Cardiac septum (tissue), 1 donor: ENCODE results near the gene GJB3. TPM values are rescaled to one million over a fixed set of nuclear protein-coding genes. Genes with fewer than 3 reads are reported as not detected.
"Not testable (repeated sequence)": the region's sequence is repeated elsewhere in the genome, so short reads cannot be mapped to it uniquely, and the experiment has no call there.

Experiments used
- DNase-seq: peaks from one replicate; pipeline ENCODE4 v3.0.0-alpha.2; 2020; ENCODE audit warnings: low spot score
- intact Hi-C: fragments of 100-400 bp; cut with DNase I; formaldehyde crosslinking; loops from one replicate; pipeline ENCODE4 v1.14.0; 2022
- total RNA-seq: library from RNA; stranded (reverse); fragmentation: NEBNext Ultra II Directional; extraction: Animal tissue kit (Norgen Biotek cat#: 25700); gene quantifications from one replicate; pipeline ENCODE4 v1.2.1, GENCODE V29; 2021
- donor health status: DM: no; HTN: no; CAD: no.

The GJB3 gene
- total RNA-seq, 1 donor from 2014 or later, result not detected

DNA sequence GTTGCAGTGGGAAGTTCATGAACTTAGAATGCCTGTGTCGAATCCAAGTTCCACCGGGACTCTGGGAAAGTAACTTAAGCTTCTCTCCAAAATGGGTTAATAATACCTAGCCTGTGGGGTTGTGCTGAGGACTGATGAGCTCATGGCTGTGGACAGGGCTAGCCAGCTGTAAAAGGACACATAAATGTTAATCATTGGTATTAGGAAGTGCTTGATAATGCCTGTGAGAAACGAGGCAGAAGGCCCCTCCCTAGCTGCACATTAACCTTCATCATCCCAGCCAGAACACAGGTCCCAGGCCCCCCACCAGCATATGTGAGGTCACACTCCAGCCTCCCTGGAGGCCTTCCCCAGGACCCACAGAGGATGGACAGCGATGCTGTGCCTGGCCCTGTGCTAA is 22.3 kb upstream of the GJB3 start:
- intact Hi-C loops, result no loop called here
- DNase-seq, result no peak

DNA sequence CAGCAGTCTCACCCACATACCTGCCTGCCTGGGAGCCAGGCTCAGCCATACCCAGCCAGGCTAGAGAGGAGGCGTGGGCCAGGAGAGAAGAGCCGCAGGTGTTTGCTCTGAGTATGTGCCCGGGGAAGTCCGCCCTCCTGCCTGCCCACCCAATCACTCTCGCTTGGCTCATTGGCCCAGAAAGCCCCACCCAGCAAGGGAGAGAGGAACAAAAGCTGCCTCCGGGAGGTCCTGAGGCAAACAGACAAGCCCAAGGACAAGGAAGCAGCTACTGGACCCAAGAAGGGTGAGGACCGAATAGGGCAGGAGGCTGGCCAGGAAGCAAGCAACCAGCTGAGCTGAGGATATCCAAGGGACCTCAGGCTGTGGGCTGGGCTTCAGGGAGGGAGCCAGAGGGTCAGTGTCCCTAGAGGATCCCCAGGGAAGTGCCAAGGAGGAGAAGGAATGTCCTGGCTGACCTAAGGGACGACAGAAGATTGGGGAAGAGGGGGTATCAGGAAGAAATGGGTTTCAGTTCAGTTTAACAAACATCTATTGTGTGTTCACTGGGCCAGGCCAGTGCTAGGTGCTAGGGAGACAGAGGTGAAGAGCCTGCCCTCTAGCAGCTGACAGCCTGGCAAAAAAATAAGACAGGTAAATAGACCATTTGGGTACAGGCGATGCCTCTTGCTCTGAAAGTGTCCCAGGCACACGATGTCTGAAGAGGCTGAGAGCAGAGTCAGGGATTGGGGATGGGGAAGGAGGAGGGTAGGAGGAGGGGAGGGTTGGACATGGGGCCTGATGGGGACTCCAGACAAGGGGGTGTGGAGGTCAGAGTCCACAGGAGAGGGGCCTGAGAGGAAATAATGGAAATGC is 21.3 kb upstream of the GJB3 start, which contains the start of gene GJB4:
GJB4 (plus strand) TSS at position 238 of the 855 bp plus-strand sequence. CDS start 1,515 bp downstream, outside the sequence.
- DNase-seq, result no peak
- intact Hi-C loops, result no loop called here

DNA sequence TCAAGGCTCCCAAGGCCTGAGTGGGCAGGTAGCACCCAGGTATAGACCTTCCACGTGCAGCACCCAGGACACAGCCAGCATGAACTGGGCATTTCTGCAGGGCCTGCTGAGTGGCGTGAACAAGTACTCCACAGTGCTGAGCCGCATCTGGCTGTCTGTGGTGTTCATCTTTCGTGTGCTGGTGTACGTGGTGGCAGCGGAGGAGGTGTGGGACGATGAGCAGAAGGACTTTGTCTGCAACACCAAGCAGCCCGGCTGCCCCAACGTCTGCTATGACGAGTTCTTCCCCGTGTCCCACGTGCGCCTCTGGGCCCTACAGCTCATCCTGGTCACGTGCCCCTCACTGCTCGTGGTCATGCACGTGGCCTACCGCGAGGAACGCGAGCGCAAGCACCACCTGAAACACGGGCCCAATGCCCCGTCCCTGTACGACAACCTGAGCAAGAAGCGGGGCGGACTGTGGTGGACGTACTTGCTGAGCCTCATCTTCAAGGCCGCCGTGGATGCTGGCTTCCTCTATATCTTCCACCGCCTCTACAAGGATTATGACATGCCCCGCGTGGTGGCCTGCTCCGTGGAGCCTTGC is 19.7 kb upstream of the GJB3 start:
- DNase-seq, result no peak
- intact Hi-C loops, result no loop called here

GRCh38 chr1:34761776-34762307 is 19.2 kb upstream of the GJB3 start:
- intact Hi-C loops, result no loop called here

DNA sequence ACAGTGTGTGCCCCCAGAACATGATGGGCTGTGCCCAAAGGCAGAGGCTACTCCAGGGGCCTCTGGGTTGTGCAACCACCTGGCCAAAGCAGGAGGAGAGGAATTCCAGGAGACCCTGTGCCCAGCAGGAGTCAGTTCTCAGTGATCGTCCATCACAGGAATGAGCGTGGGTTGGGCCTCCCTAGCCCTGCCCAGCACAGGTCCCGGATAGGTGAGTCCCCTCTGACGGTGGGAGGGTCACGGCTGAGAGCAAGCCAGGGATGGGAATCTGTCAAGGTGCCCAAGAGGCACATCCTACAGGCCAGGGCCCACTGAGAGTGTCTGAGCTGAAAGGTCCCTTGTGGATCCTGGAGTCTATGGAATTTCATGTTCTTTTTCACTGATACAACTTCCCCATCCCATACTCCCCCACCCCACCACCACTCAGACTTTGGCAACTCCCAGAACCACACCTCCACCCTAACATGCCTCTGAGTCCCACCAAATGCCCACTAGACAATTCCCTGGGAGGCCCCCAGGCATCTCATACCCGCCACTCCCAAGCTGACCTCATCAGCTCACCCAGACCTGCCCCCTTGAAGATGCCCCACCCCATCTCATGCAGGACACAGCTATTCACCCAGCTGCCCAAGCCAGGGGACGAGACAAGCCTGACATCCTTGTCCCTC is 18.4 kb upstream of the GJB3 start:
- intact Hi-C loops, result no loop called here
- DNase-seq, result no peak

More at GRCh38 chr1:34761776-34762307, 19.2 kb upstream of the GJB3 start:
- no peak for DNase-seq

DNA sequence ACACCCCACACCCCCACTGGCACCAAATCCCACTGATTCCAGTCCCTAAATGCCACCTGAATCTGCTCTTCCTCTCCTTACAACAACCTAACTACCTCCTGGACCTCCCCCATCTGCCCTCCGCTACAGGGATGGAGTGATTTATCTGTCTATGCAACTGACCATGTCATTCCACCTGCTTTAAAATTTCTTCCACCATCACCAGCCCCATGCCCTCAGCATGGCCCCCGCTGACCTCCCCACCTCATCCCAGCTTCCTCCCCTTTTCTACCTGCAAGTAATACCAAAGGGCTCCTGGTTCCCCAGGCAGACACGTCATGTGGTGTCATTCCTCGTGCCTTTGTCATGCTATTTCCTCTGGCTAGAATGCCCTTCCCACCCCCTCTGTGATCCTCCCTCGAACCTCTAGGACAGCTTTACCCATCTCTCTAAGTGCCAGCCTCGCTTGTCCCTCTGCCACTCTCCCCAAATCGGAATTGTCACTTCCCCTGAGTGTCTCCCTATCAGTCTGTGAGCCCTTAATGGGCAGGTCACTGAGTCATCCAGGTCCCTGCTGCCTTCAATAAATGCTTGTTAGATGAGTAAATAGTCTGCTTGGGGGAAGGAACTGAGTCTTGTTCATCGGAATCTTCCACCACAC is 17.8 kb upstream of the GJB3 start:
- DNase-seq, result no peak
- intact Hi-C loops, result no loop called here

DNA sequence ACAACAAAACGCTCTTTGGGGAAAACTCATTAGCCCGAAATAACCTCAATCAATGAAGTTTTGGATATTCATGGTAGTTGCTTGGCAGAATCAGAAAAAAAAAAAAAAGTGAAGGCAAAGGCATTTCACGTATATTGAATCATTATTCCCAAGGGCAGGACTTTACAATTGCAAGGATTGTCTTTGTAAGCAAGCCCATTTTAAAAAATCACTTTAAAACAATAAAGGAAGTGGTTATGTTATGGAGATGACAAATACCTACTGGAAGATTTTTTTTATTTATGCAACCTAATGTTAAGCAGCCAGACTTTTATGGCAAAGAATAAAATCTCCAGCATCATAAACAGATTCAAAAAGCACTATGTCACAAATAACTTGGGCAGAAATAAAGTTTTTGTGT is 12.2 kb upstream of the GJB3 start:
- intact Hi-C loops, result no loop called here

DNA sequence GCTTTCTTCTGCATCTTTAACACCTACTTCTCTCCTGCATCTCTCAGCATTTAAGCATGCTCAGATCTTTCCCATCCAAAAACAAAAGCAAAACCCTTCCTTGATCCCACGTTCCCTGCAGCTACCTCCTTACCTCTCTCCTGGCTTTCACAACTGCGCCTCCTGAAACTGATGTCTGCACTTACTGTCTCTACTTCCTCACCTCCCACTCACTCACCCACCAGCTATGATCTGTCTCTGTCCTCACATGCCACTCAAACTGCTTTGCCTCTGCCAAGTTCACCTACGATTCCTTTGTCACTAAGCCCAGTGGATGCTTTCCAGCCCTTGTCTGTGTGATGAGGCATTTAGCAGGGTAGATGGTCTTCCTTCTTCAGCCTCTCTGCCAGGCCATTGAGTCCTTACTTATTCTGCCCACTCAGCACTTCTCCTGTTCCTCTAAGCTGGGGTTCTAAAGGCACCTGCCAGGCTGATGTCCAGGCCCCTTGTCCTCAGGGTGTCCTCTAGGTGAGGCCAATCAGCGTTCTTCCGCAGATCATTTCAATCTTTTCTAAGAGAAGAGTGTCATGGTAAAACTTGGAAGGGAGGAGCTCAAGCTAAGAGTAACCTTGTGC is 10.0 kb upstream of the GJB3 start:
- intact Hi-C loops, result no loop called here
- no peak for DNase-seq

More for the DNA sequence above, 12.2 kb upstream of the GJB3 start:
- DNase-seq, result no peak

- no peak for DNase-seq
- intact Hi-C loops, result no loop called here
Measured at GRCh38 chr1:34771573-34772371, 9.2 kb upstream of the GJB3 start.

- DNase-seq, intact Hi-C loops: not testable (repeated sequence)
Measured at GRCh38 chr1:34773114-34773513, 7.9 kb upstream of the GJB3 start.

DNA sequence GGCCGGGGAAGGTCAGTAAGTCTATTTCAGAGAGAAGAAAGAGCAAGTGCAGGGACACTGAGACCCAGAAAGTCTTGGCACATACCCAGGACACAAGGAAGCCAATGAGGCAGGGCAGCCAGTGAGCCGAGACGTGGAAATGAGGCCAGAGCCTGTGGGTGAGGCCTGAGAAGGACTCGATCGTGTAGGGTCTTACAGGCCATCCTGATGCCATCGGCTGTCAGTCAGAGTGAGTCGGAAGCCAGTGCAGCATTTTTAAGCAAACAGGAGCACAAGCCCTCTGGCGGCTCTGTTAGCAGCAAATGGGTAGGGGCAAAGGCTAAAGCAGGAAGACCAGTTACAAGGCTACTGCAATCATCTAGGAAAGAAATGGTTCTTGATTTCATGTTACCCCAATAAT is 6.1 kb upstream of the GJB3 start:
- intact Hi-C loops, result no loop called here

GRCh38 chr1:34776911-34777310 is 4.1 kb upstream of the GJB3 start:
- DNase-seq, result no peak
- intact Hi-C loops, result no loop called here

More for the DNA sequence above, 6.1 kb upstream of the GJB3 start:
- no peak for DNase-seq

GRCh38 chr1:34777519-34778321 is 3.3 kb upstream of the GJB3 start:
- no peak for DNase-seq
- intact Hi-C loops, result no loop called here

DNA sequence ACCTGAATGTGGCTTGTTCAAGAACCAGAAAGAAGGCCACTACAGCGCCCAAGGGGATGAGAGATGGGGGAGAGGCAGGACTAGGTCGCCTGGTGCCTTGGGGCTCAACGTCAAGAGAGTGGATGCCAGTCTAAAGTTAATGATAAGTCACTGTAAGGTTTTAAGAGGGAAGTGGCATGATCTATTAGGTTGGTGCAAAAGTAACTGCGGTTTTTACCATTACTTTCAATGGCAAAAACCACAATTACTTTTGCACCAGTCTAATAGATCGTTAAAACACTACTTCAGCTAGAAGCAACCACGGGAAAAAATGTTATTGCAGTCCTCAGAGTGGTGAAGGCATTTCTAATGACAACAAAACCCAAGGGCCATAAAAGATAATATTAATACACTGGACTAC is 2.6 kb upstream of the GJB3 start:
- intact Hi-C loops, result no loop called here
- DNase-seq, result peak; percentile 4

DNA sequence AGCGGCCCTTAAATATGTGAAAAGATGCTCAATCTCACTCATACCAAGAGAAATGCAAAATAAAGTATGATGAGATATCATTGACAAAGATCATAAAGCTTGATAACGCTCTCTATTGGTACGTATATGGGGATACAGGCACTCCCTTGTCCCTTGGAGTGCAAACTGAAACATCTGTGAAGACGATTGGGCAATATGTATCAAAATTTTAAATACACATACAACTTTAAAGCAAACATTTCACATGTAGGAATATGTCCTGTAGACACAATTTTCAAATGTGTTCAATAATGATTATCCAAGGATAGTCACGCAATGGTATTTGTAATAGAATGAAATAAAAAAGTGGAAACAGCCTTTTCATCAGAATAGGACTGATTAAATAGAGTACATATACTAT is 2.0 kb upstream of the GJB3 start:
- intact Hi-C loops, result no loop called here
- no peak for DNase-seq

GRCh38 chr1:34779526-34779925 is 1.5 kb upstream of the GJB3 start:
- peak; percentile 27 for DNase-seq
- intact Hi-C loops, result no loop called here

GRCh38 chr1:34779962-34780361 is 1.1 kb upstream of the GJB3 start:
- intact Hi-C loops, result no loop called here
- peak; percentile 36 for DNase-seq

GRCh38 chr1:34780528-34780927 is 486 bp upstream of the GJB3 start:
- peak; percentile 35 for DNase-seq
- intact Hi-C loops, result no loop called here
